Stomach (tissue), 4 donors: Measurements from ENCODE around the gene ZNF157.

Source experiments
- EP300 ChIP-seq: sonication (generic); formaldehyde crosslinking; IDR thresholded peaks from one replicate; pipeline ENCODE4 v1.6.1; 2017; ENCODE audit warnings: antibody characterized with exemption
- POLR2A ChIP-seq, 4 donors: fragments of 450-650 bp; IDR thresholded peaks; one replicate each; pipeline ENCODE4 v1.6.1; 2016; ENCODE audit warnings: antibody characterized with exemption in 4 of 4, control low read depth in 2 of 4, mild to moderate bottlenecking in 1 of 4, moderate library complexity in 1 of 4
- POLR2AphosphoS5 ChIP-seq, 3 donors: sonication (generic); formaldehyde crosslinking; IDR thresholded peaks; one replicate each; pipeline ENCODE4 v1.6.1; 2016; ENCODE audit warnings: antibody characterized with exemption in 3 of 3
- TF ChIP-seq, protein P1 (sequence below), 7 experiments: fragments of 450-650 bp in 4 of 7; fragments of 200-600 bp in 3 of 7; sonication (generic) in 3 of 7; IDR thresholded peaks; one replicate each; pipeline ENCODE4 v1.5.1; 2016 to 2019; ENCODE audit warnings: antibody characterized with exemption in 7 of 7, control low read depth in 2 of 7, mild to moderate bottlenecking in 1 of 7

GRCh38 chrX:47373198-47373597, 2.8 kb downstream of the ZNF157 start:
- no peak for TF ChIP-seq EP300
- TF ChIP-seq, protein P1, sequence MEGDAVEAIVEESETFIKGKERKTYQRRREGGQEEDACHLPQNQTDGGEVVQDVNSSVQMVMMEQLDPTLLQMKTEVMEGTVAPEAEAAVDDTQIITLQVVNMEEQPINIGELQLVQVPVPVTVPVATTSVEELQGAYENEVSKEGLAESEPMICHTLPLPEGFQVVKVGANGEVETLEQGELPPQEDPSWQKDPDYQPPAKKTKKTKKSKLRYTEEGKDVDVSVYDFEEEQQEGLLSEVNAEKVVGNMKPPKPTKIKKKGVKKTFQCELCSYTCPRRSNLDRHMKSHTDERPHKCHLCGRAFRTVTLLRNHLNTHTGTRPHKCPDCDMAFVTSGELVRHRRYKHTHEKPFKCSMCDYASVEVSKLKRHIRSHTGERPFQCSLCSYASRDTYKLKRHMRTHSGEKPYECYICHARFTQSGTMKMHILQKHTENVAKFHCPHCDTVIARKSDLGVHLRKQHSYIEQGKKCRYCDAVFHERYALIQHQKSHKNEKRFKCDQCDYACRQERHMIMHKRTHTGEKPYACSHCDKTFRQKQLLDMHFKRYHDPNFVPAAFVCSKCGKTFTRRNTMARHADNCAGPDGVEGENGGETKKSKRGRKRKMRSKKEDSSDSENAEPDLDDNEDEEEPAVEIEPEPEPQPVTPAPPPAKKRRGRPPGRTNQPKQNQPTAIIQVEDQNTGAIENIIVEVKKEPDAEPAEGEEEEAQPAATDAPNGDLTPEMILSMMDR (IDR thresholded peaks at IDR 0.05), result no peak
- TF ChIP-seq POLR2A (IDR thresholded peaks at IDR 0.05), result no peak
- TF ChIP-seq POLR2AphosphoS5 (IDR thresholded peaks at IDR 0.05), result no peak
